ENCODE data around the gene PSMD7.

The PSMD7 gene

GRCh38 chr16:74271872-74272271, 24.7 kb upstream of the PSMD7 start:
- Histone ChIP-seq H3K79me2 (ENCODE audit: insufficient read depth, low read length) (no peaks in the 10 kb centered on the region), H3K9me3 (ENCODE audit: insufficient read depth, low read length) (no peaks in the 10 kb centered on the region), H3K9ac (ENCODE audit: low read length) (no peak overlapping the region), H3K4me2 (ENCODE audit: low read depth, low read length, poor library complexity, severe bottlenecking) (no peak overlapping the region), H3F3A (ENCODE audit: insufficient read depth) (no peaks in the 10 kb centered on the region), H3K4me3 (ENCODE audit: insufficient read depth, low read length, poor library complexity, severe bottlenecking) (no peak overlapping the region), H3K36me3 (ENCODE audit: low read length) (no peaks in the 10 kb centered on the region), H3K9me2 (replicated peaks; ENCODE audit: insufficient read depth, low read length) (no peaks in the 10 kb centered on the region), H4K20me1 (ENCODE audit: low read depth, low read length) (no peaks in the 10 kb centered on the region), H3K27me3 (ENCODE audit: low read length) (no peaks in the 10 kb centered on the region), H3K27ac (ENCODE audit: low read depth, low read length) (no peak overlapping the region), H2AFZ (ENCODE audit: low read depth, low read length, severe bottlenecking) (no peak overlapping the region)
- no peak for TF ChIP-seq EZH2phosphoT487 (conservative IDR thresholded peaks at IDR 0.05; ENCODE audit: low read length)
- no peak for TF ChIP-seq CTCF (IDR thresholded peaks at IDR 0.05; ENCODE audit: insufficient read depth, low read length, poor library complexity, severe bottlenecking)

- no peak for TF ChIP-seq EZH2phosphoT487 (conservative IDR thresholded peaks at IDR 0.05; ENCODE audit: low read length)
- peak; percentile 37 for TF ChIP-seq CTCF (IDR thresholded peaks at IDR 0.05; ENCODE audit: insufficient read depth, low read length, poor library complexity, severe bottlenecking)
- H3K27ac ChIP-seq (ENCODE audit: low read depth, low read length): no peak overlapping the region
Measured at GRCh38 chr16:74275031-74275636, 21.5 kb upstream of the PSMD7 start.

GRCh38 chr16:74275711-74276110, 20.9 kb upstream of the PSMD7 start:
- no peaks in the 10 kb centered on the region for H4K20me1 ChIP-seq (ENCODE audit: low read depth, low read length)
- no peak overlapping the region for H2AFZ ChIP-seq (ENCODE audit: low read depth, low read length, severe bottlenecking)
- no peaks in the 10 kb centered on the region for H3K36me3 ChIP-seq (ENCODE audit: low read length)
- no peak overlapping the region for H3K4me2 ChIP-seq (ENCODE audit: low read depth, low read length, poor library complexity, severe bottlenecking)
- no peaks in the 10 kb centered on the region for H3K27me3 ChIP-seq (ENCODE audit: low read length)
- H3K9ac ChIP-seq (ENCODE audit: low read length): no peak overlapping the region
- TF ChIP-seq CTCF (IDR thresholded peaks at IDR 0.05; ENCODE audit: insufficient read depth, low read length, poor library complexity, severe bottlenecking) (no peak), EZH2phosphoT487 (conservative IDR thresholded peaks at IDR 0.05; ENCODE audit: low read length) (no peak)
- H3K27ac ChIP-seq (ENCODE audit: low read depth, low read length): no peak overlapping the region
- H3F3A ChIP-seq (ENCODE audit: insufficient read depth): no peaks in the 10 kb centered on the region
- H3K4me3 ChIP-seq (ENCODE audit: insufficient read depth, low read length, poor library complexity, severe bottlenecking): no peak overlapping the region
- no peaks in the 10 kb centered on the region for H3K79me2 ChIP-seq (ENCODE audit: insufficient read depth, low read length)
- H3K9me3 ChIP-seq (ENCODE audit: insufficient read depth, low read length): no peaks in the 10 kb centered on the region
- no peaks in the 10 kb centered on the region for H3K9me2 ChIP-seq (replicated peaks; ENCODE audit: insufficient read depth, low read length)

More at GRCh38 chr16:74275031-74275636, 21.5 kb upstream of the PSMD7 start:
- Histone ChIP-seq H3K4me3 (ENCODE audit: insufficient read depth, low read length, poor library complexity, severe bottlenecking) (no peak overlapping the region), H2AFZ (ENCODE audit: low read depth, low read length, severe bottlenecking) (no peak overlapping the region), H3K27me3 (ENCODE audit: low read length) (no peaks in the 10 kb centered on the region), H3K79me2 (ENCODE audit: insufficient read depth, low read length) (no peaks in the 10 kb centered on the region), H3K4me2 (ENCODE audit: low read depth, low read length, poor library complexity, severe bottlenecking) (no peak overlapping the region), H3F3A (ENCODE audit: insufficient read depth) (no peaks in the 10 kb centered on the region), H3K36me3 (ENCODE audit: low read length) (no peaks in the 10 kb centered on the region), H3K9me3 (ENCODE audit: insufficient read depth, low read length) (no peaks in the 10 kb centered on the region), H4K20me1 (ENCODE audit: low read depth, low read length) (no peaks in the 10 kb centered on the region), H3K9me2 (replicated peaks; ENCODE audit: insufficient read depth, low read length) (no peaks in the 10 kb centered on the region), H3K9ac (ENCODE audit: low read length) (no peak overlapping the region)

Data from SU-DHL-6 (cell line).